ENCODE results near the gene FAM168A. TPM values are rescaled to one million over a fixed set of nuclear protein-coding genes. Genes with fewer than 3 reads are reported as not detected.

The FAM168A gene
- total RNA-seq, 1 donor from 2014 or later = 50.8 TPM

DNA sequence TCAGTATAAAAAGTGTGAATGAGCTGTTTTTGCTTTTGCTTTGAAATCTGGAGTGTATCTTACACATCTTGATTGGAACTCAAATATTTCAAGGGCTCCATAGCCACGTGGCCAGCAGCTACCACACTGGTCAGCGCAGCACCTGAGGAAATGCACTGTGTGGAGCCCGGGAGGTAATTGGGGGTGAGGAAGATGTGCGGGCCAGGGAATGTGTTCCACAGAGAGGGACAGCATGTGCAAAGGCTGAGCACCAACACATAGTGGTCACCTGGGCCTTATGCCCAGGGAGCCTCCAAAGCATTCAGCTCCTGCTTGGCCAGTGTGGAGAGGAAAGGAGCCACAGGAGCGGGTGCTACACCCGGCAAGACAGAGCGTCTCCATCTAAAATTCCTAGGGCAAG, 200.9 kb downstream of the FAM168A start:
- no peak for DNase-seq (ENCODE audit: low spot score, unreplicated experiment)
- Mint-ChIP-seq H3K9me3 (ENCODE audit: low read depth) (no peaks in the 10 kb centered on the region), H3K4me3 (ENCODE audit: low read depth) (no peak overlapping the region), H3K27ac (no peak overlapping the region), H3K36me3 (ENCODE audit: insufficient read depth) (peaks cover 2% of the 10 kb centered on the region), H3K4me1 (ENCODE audit: low read depth) (no peaks in the 10 kb centered on the region), H3K27me3 (no peaks in the 10 kb centered on the region)
- TF ChIP-seq, protein P1, sequence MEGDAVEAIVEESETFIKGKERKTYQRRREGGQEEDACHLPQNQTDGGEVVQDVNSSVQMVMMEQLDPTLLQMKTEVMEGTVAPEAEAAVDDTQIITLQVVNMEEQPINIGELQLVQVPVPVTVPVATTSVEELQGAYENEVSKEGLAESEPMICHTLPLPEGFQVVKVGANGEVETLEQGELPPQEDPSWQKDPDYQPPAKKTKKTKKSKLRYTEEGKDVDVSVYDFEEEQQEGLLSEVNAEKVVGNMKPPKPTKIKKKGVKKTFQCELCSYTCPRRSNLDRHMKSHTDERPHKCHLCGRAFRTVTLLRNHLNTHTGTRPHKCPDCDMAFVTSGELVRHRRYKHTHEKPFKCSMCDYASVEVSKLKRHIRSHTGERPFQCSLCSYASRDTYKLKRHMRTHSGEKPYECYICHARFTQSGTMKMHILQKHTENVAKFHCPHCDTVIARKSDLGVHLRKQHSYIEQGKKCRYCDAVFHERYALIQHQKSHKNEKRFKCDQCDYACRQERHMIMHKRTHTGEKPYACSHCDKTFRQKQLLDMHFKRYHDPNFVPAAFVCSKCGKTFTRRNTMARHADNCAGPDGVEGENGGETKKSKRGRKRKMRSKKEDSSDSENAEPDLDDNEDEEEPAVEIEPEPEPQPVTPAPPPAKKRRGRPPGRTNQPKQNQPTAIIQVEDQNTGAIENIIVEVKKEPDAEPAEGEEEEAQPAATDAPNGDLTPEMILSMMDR (IDR thresholded peaks at IDR 0.05; ENCODE audit: unreplicated experiment) = no peak

DNA sequence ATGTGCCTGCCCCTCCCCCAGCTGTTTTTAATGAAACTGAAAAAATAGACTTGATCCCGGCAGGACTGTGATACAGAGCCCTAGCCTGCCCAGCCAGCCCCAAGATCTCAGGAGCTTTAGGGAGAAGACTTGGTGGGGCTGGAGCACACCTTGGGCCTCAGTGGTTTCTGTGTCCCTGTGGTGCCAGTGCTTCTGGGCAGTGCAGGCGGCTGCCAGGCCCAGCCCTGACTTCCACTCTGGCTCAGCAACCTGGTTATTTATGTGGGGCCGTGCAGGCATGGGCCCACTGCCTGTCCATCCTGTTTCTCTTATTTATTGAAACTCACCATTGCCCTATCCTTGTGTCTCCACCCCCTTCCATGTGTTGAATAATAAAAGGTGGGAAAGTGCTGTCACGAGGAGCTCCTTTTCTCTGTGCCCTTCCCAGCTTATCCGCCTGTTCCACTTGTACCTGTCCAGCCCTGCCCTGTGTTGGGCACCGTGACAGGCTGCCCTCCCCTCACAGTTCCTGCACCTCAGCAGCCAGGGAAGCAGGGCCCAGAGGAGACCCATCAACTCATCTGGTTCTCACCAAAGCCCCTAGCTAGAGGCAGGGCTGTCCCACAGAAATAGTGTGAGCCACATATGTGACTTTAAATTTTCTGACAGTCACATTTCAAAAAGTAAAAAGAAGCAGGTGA, 201.5 kb downstream of the FAM168A start:
- Mint-ChIP-seq H3K27ac (no peak overlapping the region), H3K4me1 (ENCODE audit: low read depth) (no peaks in the 10 kb centered on the region), H3K27me3 (no peaks in the 10 kb centered on the region), H3K36me3 (ENCODE audit: insufficient read depth) (peaks cover 2% of the 10 kb centered on the region), H3K4me3 (ENCODE audit: low read depth) (no peak overlapping the region), H3K9me3 (ENCODE audit: low read depth) (no peaks in the 10 kb centered on the region)
- TF ChIP-seq, protein P1 (IDR thresholded peaks at IDR 0.05; ENCODE audit: unreplicated experiment) = no peak
- DNase-seq (ENCODE audit: low spot score, unreplicated experiment) = no peak

DNA sequence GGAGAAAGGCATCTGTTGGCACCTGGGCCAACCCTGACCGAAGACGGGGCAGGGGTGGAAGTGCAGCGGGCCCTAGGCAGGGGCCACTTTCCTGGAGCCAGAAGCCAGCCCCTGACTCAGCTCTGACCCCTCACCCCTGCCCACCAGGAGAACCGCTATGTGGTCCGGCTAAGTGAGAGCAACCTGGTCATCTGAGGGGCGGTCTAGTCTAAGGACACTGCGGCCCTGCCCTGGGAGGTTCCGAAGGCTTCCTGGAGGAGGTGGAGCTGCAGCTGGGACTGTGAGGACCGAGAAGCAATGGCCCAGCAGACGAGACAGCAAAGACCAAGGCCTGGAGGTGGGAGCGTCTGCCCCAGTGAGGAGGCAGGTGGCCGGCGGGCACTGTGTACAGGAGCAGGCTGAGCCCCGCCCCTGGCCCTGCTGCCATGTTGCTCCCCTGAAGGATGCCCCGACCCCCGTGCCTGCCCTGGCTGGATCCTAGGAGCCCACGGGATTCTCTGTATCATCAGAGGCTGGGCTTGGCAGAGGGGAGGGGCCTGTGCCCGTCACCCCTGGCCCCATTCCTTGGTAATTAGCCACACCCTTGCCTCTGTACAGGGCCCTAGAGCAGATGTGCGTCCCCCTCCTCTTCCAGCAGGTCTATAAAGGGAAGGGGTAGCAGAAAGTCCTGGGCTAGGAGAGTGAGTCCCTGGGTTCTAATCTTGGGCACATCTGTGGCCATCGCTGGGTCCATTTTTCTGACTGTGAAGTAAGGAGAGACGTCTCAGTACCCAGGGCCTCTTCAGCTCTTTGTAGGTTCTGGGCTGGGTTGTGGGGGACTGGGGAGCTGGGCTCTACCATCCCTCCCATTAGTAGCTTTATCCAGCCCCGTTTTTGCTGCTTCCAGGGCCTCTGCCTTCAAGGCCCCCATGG, 202.4 kb downstream of the FAM168A start:
- Mint-ChIP-seq H3K36me3 (ENCODE audit: insufficient read depth) (peaks cover 2% of the 10 kb centered on the region), H3K4me3 (ENCODE audit: low read depth) (no peak overlapping the region), H3K4me1 (ENCODE audit: low read depth) (no peaks in the 10 kb centered on the region), H3K27ac (no peak overlapping the region), H3K9me3 (ENCODE audit: low read depth) (no peaks in the 10 kb centered on the region), H3K27me3 (no peaks in the 10 kb centered on the region)
- no peak for DNase-seq (ENCODE audit: low spot score, unreplicated experiment)
- TF ChIP-seq, protein P1 (IDR thresholded peaks at IDR 0.05; ENCODE audit: unreplicated experiment) = no peak

DNA sequence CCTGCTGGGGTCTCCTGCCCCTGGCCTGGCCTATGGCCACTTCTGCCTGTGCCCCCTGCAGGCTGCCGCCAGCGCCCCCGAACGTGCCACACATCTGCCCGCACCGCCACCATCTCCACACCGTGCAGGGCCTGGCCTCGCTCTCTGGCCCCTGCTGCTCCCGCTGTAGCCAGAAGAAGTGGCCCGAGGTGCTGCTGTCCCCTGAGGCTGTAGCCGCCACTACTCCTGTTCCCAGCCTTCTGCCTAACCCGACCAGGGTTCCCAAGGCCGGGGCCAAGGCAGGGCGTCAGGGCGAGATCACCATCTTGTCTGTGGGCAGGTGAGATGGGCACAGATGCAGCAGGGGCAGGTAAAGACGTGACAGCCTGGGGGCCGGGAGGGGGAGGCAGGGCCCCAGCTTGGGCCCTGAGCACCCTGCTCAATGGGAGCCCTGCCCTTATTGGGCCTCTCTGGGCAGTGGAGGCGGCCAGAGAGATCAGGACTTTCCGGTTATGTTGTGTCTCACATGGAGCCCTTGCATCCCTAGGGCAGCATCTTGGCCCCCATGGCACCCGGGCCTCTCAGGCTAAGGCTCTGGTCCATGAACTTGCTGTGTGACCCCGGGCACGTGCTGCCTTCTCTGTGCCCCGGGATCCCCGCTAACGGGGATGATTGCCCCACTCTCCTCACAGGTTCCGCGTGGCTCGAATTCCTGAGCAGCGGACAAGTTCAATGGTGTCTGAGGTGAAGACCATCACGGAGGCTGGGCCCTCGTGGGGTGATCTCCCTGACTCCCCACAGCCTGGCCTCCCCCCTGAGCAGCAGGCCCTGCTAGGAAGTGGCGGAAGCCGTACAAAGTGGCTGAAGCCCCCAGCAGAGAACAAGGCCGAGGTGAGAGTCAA, 203.3 kb downstream of the FAM168A start:
- Mint-ChIP-seq H3K36me3 (ENCODE audit: insufficient read depth) (peaks cover 2% of the 10 kb centered on the region), H3K27ac (no peak overlapping the region), H3K4me1 (ENCODE audit: low read depth) (no peaks in the 10 kb centered on the region), H3K4me3 (ENCODE audit: low read depth) (no peak overlapping the region), H3K9me3 (ENCODE audit: low read depth) (no peaks in the 10 kb centered on the region), H3K27me3 (no peaks in the 10 kb centered on the region)
- TF ChIP-seq, protein P1 (IDR thresholded peaks at IDR 0.05; ENCODE audit: unreplicated experiment) = no peak
- DNase-seq (ENCODE audit: low spot score, unreplicated experiment) = no peak
